HepG2 (cell line): ENCODE measurements around the gene PRKCE. TPM values are rescaled to one million over a fixed set of nuclear protein-coding genes. Genes with fewer than 3 reads are reported as not detected.

Source experiments
- ATAC-seq: fragments of 200-7000 bp; cut with Tn5 transposase; 3 replicates; pipeline ENCODE4 v1.9.1; 2020; ENCODE audit warnings: mild to moderate bottlenecking, moderate library complexity
- BruUV-seq: library from RNA; stranded (reverse); fragments of 400-500 nt; replicated peaks from 2 replicates; lab custom pipeline; 2021; lab: Mats Ljungman, UMichigan
- CTCF ChIA-PET: fragments of 300-600 bp; formaldehyde crosslinking; extraction: SDS; loops from one replicate; lab custom pipeline; 2021; ENCODE audit warnings: low total read pairs, inconsistent platforms, low intra/inter-chr PET ratio; lab: Yijun Ruan, JAX
- POLR2A ChIA-PET: fragments of 350-600 bp; sonication (Branson Sonifier 250); formaldehyde crosslinking; loops from one replicate; lab custom pipeline; 2020; ENCODE audit warnings: antibody characterized with exemption, inconsistent platforms; lab: Yijun Ruan, JAX
- DNase-seq: peaks from one replicate; pipeline ENCODE4 v3.0.0-alpha.2; 2015; ENCODE audit warnings: low spot score
- FAIRE-seq: peaks from 3 replicates; lab custom pipeline; 2011; peaks lifted over from hg19 to GRCh38; lab: Jason Lieb, UNC
- H2AFZ ChIP-seq: one replicate; pipeline ENCODE4 v1.6.1; 2011; ENCODE audit warnings: low read length, inconsistent platforms
- H3K27ac ChIP-seq: fragments of 300-600 bp; 3 replicates; pipeline ENCODE4 v1.8.0; 2011; ENCODE audit warnings: mixed run types, mild to moderate bottlenecking, mixed read lengths, low read length, inconsistent platforms; ENCODE audit not compliant: insufficient read depth; ENCODE audit errors: extremely low read length
- H3K27me3 ChIP-seq, 2 experiments: fragments of 200-600 bp in 1 of 2; 2 replicates in 1 of 2; 3 replicates in 1 of 2; pipeline versions ENCODE4 v1.6.0 to v1.8.0; 2011; ENCODE audit warnings: low read length in 2 of 2, mild to moderate bottlenecking in 2 of 2, moderate library complexity in 2 of 2, inconsistent platforms in 1 of 2; ENCODE audit not compliant: insufficient read depth in 2 of 2, control insufficient read depth in 1 of 2
- H3K36me3 ChIP-seq, 2 experiments: fragments of 200-600 bp in 1 of 2; replicated peaks in 1 of 2; 2 replicates in 1 of 2; 3 replicates in 1 of 2; pipeline versions ENCODE4 v1.5.1 to v1.8.0; 2011; ENCODE audit warnings: low read length in 2 of 2, inconsistent platforms in 1 of 2; ENCODE audit not compliant: insufficient read depth in 2 of 2, control insufficient read depth in 1 of 2
- H3K4me1 ChIP-seq: 2 replicates; pipeline ENCODE4 v1.5.1; 2012; ENCODE audit warnings: low read length, inconsistent platforms; ENCODE audit not compliant: insufficient read depth
- H3K4me2 ChIP-seq: 2 replicates; pipeline ENCODE4 v1.6.0; 2011; ENCODE audit warnings: low read depth, low read length, inconsistent platforms
- H3K4me3 ChIP-seq, 3 experiments: fragments of 200-600 bp in 1 of 3; sonication (generic), shearing (Covaris generic) in 1 of 3; replicated peaks in 1 of 3; 2 replicates each; pipeline ENCODE4 v1.5.1; 2011 to 2016; ENCODE audit warnings: low read length in 3 of 3, inconsistent platforms in 2 of 3, low read depth in 2 of 3, mild to moderate bottlenecking in 2 of 3, control low read depth in 1 of 3, mixed read lengths in 1 of 3; ENCODE audit not compliant: insufficient read depth in 1 of 3
- H3K79me2 ChIP-seq: one replicate; pipeline ENCODE4 v1.6.1; 2011; ENCODE audit warnings: low read length, inconsistent platforms; ENCODE audit not compliant: insufficient read depth
- H3K9ac ChIP-seq: 2 replicates; pipeline ENCODE4 v1.6.0; 2011; ENCODE audit warnings: mild to moderate bottlenecking, low read depth, low read length, inconsistent platforms; ENCODE audit not compliant: insufficient read depth
- H3K9me3 ChIP-seq: 2 replicates; pipeline ENCODE4 v1.5.1; 2012; ENCODE audit warnings: mild to moderate bottlenecking, low read length
- H4K20me1 ChIP-seq: 2 replicates; pipeline ENCODE4 v1.6.0; 2011; ENCODE audit warnings: inconsistent platforms, mild to moderate bottlenecking, low read length, moderate library complexity; ENCODE audit not compliant: insufficient read depth
- AFF4 ChIP-seq: sonication (generic); formaldehyde crosslinking; IDR thresholded peaks from 2 replicates; pipeline ENCODE4 v1.4.0; 2020; ENCODE audit warnings: missing genetic modification reagents
- AGO2 ChIP-seq: fragments of 200-400 bp; formaldehyde crosslinking; optimal IDR thresholded peaks from 2 replicates; pipeline ENCODE3; 2017; ENCODE audit warnings: mild to moderate bottlenecking, low read depth, low read length, moderate library complexity
- ATRX ChIP-seq: sonication (generic); formaldehyde crosslinking; IDR thresholded peaks from 2 replicates; pipeline ENCODE4 v1.4.0; 2020; ENCODE audit warnings: missing genetic modification reagents, borderline replicate concordance
- GTF3A ChIP-seq: sonication (generic); formaldehyde crosslinking; conservative IDR thresholded peaks from 2 replicates; pipeline ENCODE4 v1.4.0; 2020; ENCODE audit warnings: mild to moderate bottlenecking, missing genetic modification reagents
- HDAC2 ChIP-seq: sonication (generic); formaldehyde crosslinking; IDR thresholded peaks from 2 replicates; pipeline ENCODE4 v1.4.0; 2020; ENCODE audit warnings: missing genetic modification reagents
- HHEX ChIP-seq: IDR thresholded peaks from 2 replicates; pipeline ENCODE4 v1.6.1; 2016; ENCODE audit warnings: control low read depth
- HMG20A ChIP-seq: IDR thresholded peaks from 2 replicates; pipeline ENCODE4 v1.6.1; 2016; ENCODE audit warnings: borderline replicate concordance
- HMGXB4 ChIP-seq, 2 experiments: sonication (generic) in 1 of 2; formaldehyde crosslinking in 1 of 2; IDR thresholded peaks; 2 replicates each; pipeline versions ENCODE4 v1.4.0 to v1.6.1; 2018 to 2020; ENCODE audit warnings: missing genetic modification reagents in 2 of 2, borderline replicate concordance in 1 of 2, low read depth in 1 of 2, mild to moderate bottlenecking in 1 of 2, missing biosample characterization in 1 of 2
- MIXL1 ChIP-seq: IDR thresholded peaks from 2 replicates; pipeline ENCODE4 v1.6.1; 2016
- MNT ChIP-seq: fragments of 450-650 bp; IDR thresholded peaks from 2 replicates; pipeline ENCODE4 v1.6.1; 2016
- SNAI1 ChIP-seq: sonication (generic); formaldehyde crosslinking; IDR thresholded peaks from 2 replicates; pipeline ENCODE4 v1.5.0; 2020; ENCODE audit warnings: mild to moderate bottlenecking, missing genetic modification reagents, borderline replicate concordance
- ZIK1 ChIP-seq: sonication (generic); formaldehyde crosslinking; IDR thresholded peaks from 2 replicates; pipeline ENCODE4 v1.5.0; 2020; ENCODE audit warnings: mild to moderate bottlenecking, low read depth, missing genetic modification reagents, borderline replicate concordance
- ZNF207 ChIP-seq: fragments of 450-650 bp; IDR thresholded peaks from 2 replicates; pipeline ENCODE4 v1.6.1; 2016; ENCODE audit warnings: antibody characterized with exemption, borderline replicate concordance
- ZNF234 ChIP-seq: sonication (generic); formaldehyde crosslinking; conservative IDR thresholded peaks from 2 replicates; pipeline ENCODE4 v1.5.1; 2020; ENCODE audit warnings: mild to moderate bottlenecking, missing genetic modification reagents
- ZNF253 ChIP-seq: sonication (generic); formaldehyde crosslinking; IDR thresholded peaks from 2 replicates; pipeline ENCODE4 v1.8.0; 2022; ENCODE audit warnings: mild to moderate bottlenecking, missing genetic modification reagents, borderline replicate concordance
- WGBS: methylation state at CpG from one replicate; pipeline ENCODE4 v1.1.6; 2017; ENCODE audit warnings: low lambda C conversion rate; 5-methylcytosine and 5-hydroxymethylcytosine counted together
- in situ Hi-C: cut with HindIII; loops from 2 replicates; pipeline ENCODE4 v1.10.0; 2017; ENCODE audit warnings: low pct_unique_long_range_greater_than_20kb; ENCODE audit not compliant: extremely low pct_ligation_motif_present
- intact Hi-C: fragments of 100-400 bp; cut with micrococcal nuclease; formaldehyde crosslinking; loops from one replicate; pipeline ENCODE4 v1.10.0; 2022; ENCODE audit not compliant: unreplicated experiment
- polyA plus RNA-seq, 8 experiments: library from polyadenylated mRNA; depleted of rRNA in 3 of 8; stranded (reverse) in 7 of 8; unstranded in 1 of 8; fragments of >200 nt; fragmentation: Illumina TruSeq in 4 of 8; extraction: Trizol in 4 of 8; gene quantifications; 2 replicates each; pipeline versions ENCODE4 v1.2.1 to v1.2.3, GENCODE V29; 2011 to 2016; ENCODE audit warnings: low read depth in 4 of 8, missing spikeins in 1 of 8, mixed read lengths in 1 of 8; ENCODE audit not compliant: insufficient read depth in 1 of 8
- total RNA-seq, 5 experiments: library from RNA; depleted of rRNA; stranded (reverse); fragments of >200 nt; fragmentation: Illumina TruSeq; extraction: Trizol; gene quantifications; 2 replicates each; pipeline ENCODE4 v1.2.3, GENCODE V29; 2016; ENCODE audit warnings: low read depth in 1 of 5

PRKCE gene
- total and polyA plus RNA-seq, 2 of the 13 experiments (the other 11 are each of a cell fraction or from before 2014, with no cell fraction given) = 1.0 to 3.9 TPM

GRCh38 chr2:45982096-45982495 lies 330.6 kb downstream of the PRKCE start:
- H4K20me1 ChIP-seq = no peaks in the 10 kb centered on the region
- H3K36me3 ChIP-seq = no peaks in the 10 kb centered on the region
- H3K4me1 ChIP-seq = no peaks in the 10 kb centered on the region
- H3K27me3 ChIP-seq = no peaks in the 10 kb centered on the region
- ATAC-seq = no peak
- no peak for DNase-seq
- 87% methylated on average over 7 of the region's 7 CpGs for WGBS
- no peak overlapping the region for H3K27ac ChIP-seq
- ChIA-PET CTCF (no interaction called here), POLR2A (no interaction called here)
- TF ChIP-seq SNAI1 (CRISPR knock-in tag) (no peak), AGO2 (no peak), HDAC2 (CRISPR knock-in tag) (no peak), HMG20A (CRISPR knock-in tag) (no peak), ZNF234 (CRISPR knock-in tag) (no peak), MIXL1 (CRISPR knock-in tag) (no peak), ZIK1 (CRISPR knock-in tag) (no peak), HHEX (no peak), MNT (no peak), HMGXB4 (CRISPR knock-in tag; IDR thresholded peaks at IDR 0.05; ENCODE audit: borderline replicate concordance in 1 of 2, low read depth in 1 of 2) (no peak), ZNF207 (no peak), ZNF253 (CRISPR knock-in tag) (no peak), GTF3A (CRISPR knock-in tag) (no peak), AFF4 (CRISPR knock-in tag) (no peak), ATRX (CRISPR knock-in tag) (no peak)
- H3K9me3 ChIP-seq = no peaks in the 10 kb centered on the region
- no peak overlapping the region for H2AFZ ChIP-seq
- H3K4me2 ChIP-seq = no peak overlapping the region
- H3K9ac ChIP-seq = no peak overlapping the region
- H3K79me2 ChIP-seq = no peaks in the 10 kb centered on the region
- FAIRE-seq = no peak
- BruUV-seq = no TSS peak
- in situ Hi-C loops = no loop called here
- intact Hi-C loops = no loop called here
- H3K4me3 ChIP-seq = no peak overlapping the region
